Fibroblast of mammary gland (primary cell): Measurements from ENCODE around the gene TP73.

Experiments used
- DNase-seq: peaks from one replicate; pipeline ENCODE4 v3.0.0-alpha.2; 2010; ENCODE audit warnings: low read depth
- H3K4me3 ChIP-seq: 2 replicates; pipeline ENCODE4 v1.5.1; 2011; ENCODE audit warnings: low read depth, mild to moderate bottlenecking, low read length, moderate library complexity; ENCODE audit not compliant: control insufficient read depth
- TF ChIP-seq, protein P1 (sequence below): conservative IDR thresholded peaks from 2 replicates; pipeline ENCODE4 v1.5.1; 2011; ENCODE audit warnings: low read depth, low read length, inconsistent platforms; ENCODE audit not compliant: control insufficient read depth, insufficient read depth

The TP73 gene

DNA sequence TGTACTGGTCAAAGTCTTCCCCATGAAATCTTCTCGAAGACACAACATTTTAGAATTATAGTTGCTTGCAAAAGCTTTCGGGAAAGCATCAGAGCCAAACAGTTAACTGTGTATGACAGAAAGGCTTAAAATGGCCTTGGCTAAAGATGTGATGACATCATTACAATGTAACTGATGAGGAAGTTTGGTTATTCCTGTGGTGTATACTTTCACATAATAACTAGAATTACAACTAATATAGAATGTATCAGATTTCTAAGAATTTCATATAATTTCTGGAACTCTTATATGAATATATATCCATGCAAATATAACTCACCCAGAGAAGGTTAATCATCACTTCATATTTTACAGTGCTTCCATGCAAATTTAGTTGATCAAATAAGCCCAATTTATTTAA lies 8.4 kb downstream of the TP73 start:
- TF ChIP-seq, protein P1, sequence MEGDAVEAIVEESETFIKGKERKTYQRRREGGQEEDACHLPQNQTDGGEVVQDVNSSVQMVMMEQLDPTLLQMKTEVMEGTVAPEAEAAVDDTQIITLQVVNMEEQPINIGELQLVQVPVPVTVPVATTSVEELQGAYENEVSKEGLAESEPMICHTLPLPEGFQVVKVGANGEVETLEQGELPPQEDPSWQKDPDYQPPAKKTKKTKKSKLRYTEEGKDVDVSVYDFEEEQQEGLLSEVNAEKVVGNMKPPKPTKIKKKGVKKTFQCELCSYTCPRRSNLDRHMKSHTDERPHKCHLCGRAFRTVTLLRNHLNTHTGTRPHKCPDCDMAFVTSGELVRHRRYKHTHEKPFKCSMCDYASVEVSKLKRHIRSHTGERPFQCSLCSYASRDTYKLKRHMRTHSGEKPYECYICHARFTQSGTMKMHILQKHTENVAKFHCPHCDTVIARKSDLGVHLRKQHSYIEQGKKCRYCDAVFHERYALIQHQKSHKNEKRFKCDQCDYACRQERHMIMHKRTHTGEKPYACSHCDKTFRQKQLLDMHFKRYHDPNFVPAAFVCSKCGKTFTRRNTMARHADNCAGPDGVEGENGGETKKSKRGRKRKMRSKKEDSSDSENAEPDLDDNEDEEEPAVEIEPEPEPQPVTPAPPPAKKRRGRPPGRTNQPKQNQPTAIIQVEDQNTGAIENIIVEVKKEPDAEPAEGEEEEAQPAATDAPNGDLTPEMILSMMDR: no peak
- no peak overlapping the region for H3K4me3 ChIP-seq
- no peak for DNase-seq

DNA sequence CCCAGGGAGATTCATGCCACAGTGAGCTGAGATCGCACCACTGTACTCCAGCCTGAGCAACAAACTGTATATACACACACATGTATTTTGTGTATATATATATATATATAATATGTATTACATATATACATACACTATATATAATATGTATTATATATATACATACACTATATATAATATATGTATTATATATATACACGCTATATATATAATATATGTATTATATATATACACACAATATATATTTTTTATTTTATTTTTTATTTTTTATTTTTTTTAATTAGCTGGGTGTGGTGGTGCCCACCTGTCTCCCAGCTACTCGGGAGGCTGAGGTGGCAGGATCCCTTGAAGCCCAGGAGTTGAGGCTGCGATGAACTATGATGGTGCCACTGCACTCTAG lies 9.3 kb downstream of the TP73 start:
- DNase-seq: no peak
- no peak overlapping the region for H3K4me3 ChIP-seq
- TF ChIP-seq, protein P1: no peak

DNA sequence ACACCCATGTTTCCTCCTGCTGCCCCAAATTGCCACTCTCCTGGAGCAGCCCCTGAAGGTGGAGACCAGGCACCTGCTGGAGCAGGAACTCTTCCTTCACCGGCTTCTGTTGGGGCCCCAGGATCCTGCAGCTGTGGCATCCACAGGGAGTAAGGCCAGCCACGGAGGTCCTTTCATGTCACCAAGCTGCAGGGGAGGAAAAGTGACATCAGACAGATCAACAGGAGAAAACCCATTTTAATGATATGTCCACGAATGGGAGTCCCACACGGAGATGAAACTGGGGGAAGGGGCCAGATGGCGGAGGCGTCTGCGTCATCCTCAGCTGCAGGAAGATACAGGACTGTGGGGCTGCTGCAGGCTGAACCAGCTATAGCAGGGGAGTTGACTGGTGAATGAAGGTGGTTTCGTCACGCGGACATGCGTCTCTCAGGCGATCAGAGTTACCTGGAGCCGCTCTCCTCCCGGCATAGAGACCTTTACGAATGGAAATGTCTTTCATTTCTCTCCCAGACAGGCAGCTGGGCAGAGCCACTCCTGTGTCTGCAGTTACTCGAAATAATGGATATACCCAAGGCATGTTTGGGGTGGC lies 9.9 kb downstream of the TP73 start:
- DNase-seq: no peak
- H3K4me3 ChIP-seq: no peak overlapping the region
- TF ChIP-seq, protein P1: no peak

DNA sequence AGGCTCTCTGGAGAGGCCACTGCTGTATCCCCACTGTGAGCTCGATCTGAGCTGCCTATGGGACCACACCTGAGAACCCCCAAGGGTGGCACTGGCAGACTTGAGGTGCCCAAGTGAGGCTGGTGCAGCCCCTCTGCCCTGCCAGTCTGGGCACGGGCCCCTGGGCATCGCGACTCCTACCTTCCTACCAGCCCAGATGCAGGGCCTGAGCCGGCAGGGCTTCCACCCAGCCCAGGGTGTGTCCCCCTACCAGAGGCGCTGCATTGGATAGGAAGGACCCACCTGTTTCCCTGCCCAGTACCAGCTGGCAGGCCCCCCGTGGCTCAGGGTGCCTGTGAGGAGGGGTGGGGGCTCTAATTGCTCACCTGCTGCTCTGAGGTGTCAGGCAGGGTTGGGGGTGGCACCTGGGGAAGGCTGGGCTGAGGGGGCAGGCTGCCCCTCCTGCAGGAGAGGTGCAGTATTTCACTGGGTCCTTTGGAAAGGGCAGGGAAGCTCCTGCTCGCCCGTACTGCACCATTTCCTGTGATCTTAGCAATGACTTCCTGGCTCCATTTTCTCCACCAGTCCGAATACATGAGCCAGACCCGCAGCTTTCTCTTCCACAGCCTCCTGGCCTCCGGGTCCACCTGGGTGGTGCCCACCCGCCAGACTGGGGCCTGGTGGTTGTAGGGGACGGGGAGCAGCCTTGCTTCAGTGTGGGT lies 11.8 kb downstream of the TP73 start:
- no peak for DNase-seq
- TF ChIP-seq, protein P1: no peak
- no peak overlapping the region for H3K4me3 ChIP-seq

DNA sequence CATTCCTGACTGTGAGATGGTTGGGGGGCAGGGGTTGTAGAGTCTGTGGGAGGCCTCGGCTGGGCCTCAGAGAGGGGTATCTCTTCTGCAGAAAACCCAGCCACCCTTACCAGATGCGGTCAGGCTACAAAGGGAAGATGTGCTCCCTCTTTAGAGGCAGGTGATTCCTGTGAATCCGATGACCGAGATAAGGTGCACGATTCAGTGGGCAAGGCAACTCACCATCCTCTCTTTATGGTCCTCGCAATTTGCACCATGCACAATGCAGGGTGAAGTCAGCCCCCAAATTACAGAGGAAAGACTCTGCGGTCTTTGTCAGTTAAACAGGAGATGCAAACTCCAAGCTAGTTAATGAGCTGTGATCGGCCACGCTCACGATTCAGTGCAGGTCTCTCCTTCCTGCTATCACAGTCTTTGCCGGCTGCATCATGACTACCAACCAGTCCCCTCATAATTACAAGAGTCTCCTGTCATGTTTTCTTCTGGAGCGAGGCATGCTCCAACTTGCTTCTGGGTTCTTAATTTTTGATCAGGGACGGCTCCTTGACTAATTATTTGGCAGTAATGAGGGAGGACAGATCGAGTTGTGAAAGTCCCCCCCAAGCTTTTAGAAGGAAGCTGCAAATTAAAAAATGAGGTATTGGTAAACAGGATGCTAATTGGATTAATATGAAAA lies 12.5 kb downstream of the TP73 start:
- no peak overlapping the region for H3K4me3 ChIP-seq
- DNase-seq: no peak
- TF ChIP-seq, protein P1: no peak

DNA sequence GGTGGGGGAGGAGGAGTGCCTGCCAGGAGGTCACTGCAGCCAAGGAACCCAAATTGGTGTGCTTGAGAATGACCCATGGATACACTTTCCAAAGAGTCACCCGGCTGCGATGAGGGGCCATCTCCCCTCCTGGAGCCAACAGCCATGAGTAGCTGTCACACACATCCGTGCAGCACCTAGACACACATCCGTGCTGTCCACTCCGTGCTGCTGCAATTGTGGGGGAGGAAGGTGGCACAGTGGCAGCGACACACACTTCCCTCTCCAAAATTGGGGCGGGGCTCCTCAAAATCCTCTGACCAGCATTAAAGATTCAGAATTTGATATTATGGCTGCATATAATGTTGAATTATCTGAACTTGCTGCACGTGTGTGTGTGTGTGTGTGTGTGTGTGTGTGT lies 15.8 kb downstream of the TP73 start:
- TF ChIP-seq, protein P1: no peak
- no peak for DNase-seq
- no peak overlapping the region for H3K4me3 ChIP-seq
